HG02885 (cell line): ENCODE data around the gene NFIA.
"Not testable (repeated sequence)": the region's sequence is repeated elsewhere in the genome, so short reads cannot be mapped to it uniquely, and the experiment has no call there.

ENCODE experiments used
- ATAC-seq: cut with Tn5 transposase; IDR thresholded peaks from one replicate; pipeline ENCODE4 v1.9.1; 2021; ENCODE audit warnings: mild to moderate bottlenecking; ENCODE audit not compliant: unreplicated experiment, poor library complexity

The NFIA gene

GRCh38 chr1:61460191-61460590 lies 377.8 kb downstream of the NFIA start:
- no peak for ATAC-seq

GRCh38 chr1:61461406-61462384 lies 379.3 kb downstream of the NFIA start:
- ATAC-seq: no peak

GRCh38 chr1:61462628-61463027 lies 380.3 kb downstream of the NFIA start:
- no peak for ATAC-seq

- ATAC-seq: no peak
Observed at GRCh38 chr1:61463220-61463619, 380.9 kb downstream of the NFIA start.

GRCh38 chr1:61467836-61468235 lies 385.5 kb downstream of the NFIA start:
- not testable (repeated sequence) for ATAC-seq

GRCh38 chr1:61469365-61469764 lies 387.0 kb downstream of the NFIA start:
- no peak for ATAC-seq

- no peak for ATAC-seq
Observed at GRCh38 chr1:61472876-61473275, 390.5 kb downstream of the NFIA start.

GRCh38 chr1:61474269-61474817 lies 392.0 kb downstream of the NFIA start:
- no peak for ATAC-seq

GRCh38 chr1:61474963-61475362 lies 392.6 kb downstream of the NFIA start:
- no peak for ATAC-seq

- ATAC-seq: no peak
Observed at GRCh38 chr1:61477301-61477700, 394.9 kb downstream of the NFIA start.

GRCh38 chr1:61480273-61480935 lies 398.0 kb downstream of the NFIA start:
- no peak for ATAC-seq

- no peak for ATAC-seq
Observed at GRCh38 chr1:61481315-61481715, 399.0 kb downstream of the NFIA start.

GRCh38 chr1:61482170-61482734 lies 399.9 kb downstream of the NFIA start:
- ATAC-seq: no peak

GRCh38 chr1:61486783-61487536 lies 404.6 kb downstream of the NFIA start:
- ATAC-seq: no peak

GRCh38 chr1:61487801-61488200 lies 405.4 kb downstream of the NFIA start:
- no peak for ATAC-seq

- no peak for ATAC-seq
Observed at GRCh38 chr1:61490924-61491323, 408.6 kb downstream of the NFIA start.

GRCh38 chr1:61491497-61491896 lies 409.1 kb downstream of the NFIA start:
- ATAC-seq: no peak

- no peak for ATAC-seq
Observed at GRCh38 chr1:61494000-61494399, 411.6 kb downstream of the NFIA start.

GRCh38 chr1:61496501-61496900 lies 414.1 kb downstream of the NFIA start:
- ATAC-seq: no peak

GRCh38 chr1:61497013-61497412 lies 414.7 kb downstream of the NFIA start:
- no peak for ATAC-seq
